Nephron (organoid): ENCODE results near the gene CRYBG2.

Source experiments
- H3K27ac Mint-ChIP-seq, 3 experiments: 2 replicates each; pipeline ENCODE4 v1.8.0; 2020; ENCODE audit warnings: mixed read lengths in 3 of 3, mild to moderate bottlenecking in 2 of 3, moderate library complexity in 1 of 3
- H3K27me3 Mint-ChIP-seq: 2 replicates; pipeline ENCODE4 v1.8.0; 2021; ENCODE audit warnings: low read depth, mild to moderate bottlenecking, moderate library complexity, mixed read lengths
- H3K36me3 Mint-ChIP-seq: 2 replicates; pipeline ENCODE4 v1.8.0; 2020; ENCODE audit warnings: low read depth, mixed read lengths
- H3K4me1 Mint-ChIP-seq: 2 replicates; pipeline ENCODE4 v1.8.0; 2020; ENCODE audit warnings: mixed read lengths
- H3K4me3 Mint-ChIP-seq, 3 experiments: 2 replicates each; pipeline ENCODE4 v1.8.0; 2020; ENCODE audit warnings: mild to moderate bottlenecking in 3 of 3, mixed read lengths in 3 of 3, moderate library complexity in 2 of 3
- H3K9me3 Mint-ChIP-seq: 2 replicates; pipeline ENCODE4 v1.8.0; 2020; ENCODE audit warnings: mixed read lengths
- CTCF ChIP-seq, 3 experiments: fragments of 200-600 bp; sonication (generic); IDR thresholded peaks; one replicate each; pipeline ENCODE4 v1.5.0; 2021; ENCODE audit warnings: antibody characterized with exemption in 3 of 3; ENCODE audit not compliant: unreplicated experiment in 3 of 3

CRYBG2 gene

GRCh38 chr1:26358411-26359384, 4.8 kb upstream of the CRYBG2 start:
- Mint-ChIP-seq H3K4me3 (peak overlapping the region in 1 of 3 experiments; percentile 7), H3K9me3 (no peaks in the 10 kb centered on the region), H3K27ac (no peak overlapping the region), H3K36me3 (no peaks in the 10 kb centered on the region), H3K4me1 (no peaks in the 10 kb centered on the region), H3K27me3 (peaks cover 78% of the 10 kb centered on the region)
- TF ChIP-seq CTCF (IDR thresholded peaks at IDR 0.05; ENCODE audit: unreplicated experiment in 3 of 3): no peak

- Mint-ChIP-seq H3K36me3 (no peaks in the 10 kb centered on the region), H3K27me3 (peaks cover 63% of the 10 kb centered on the region), H3K27ac (no peak overlapping the region), H3K4me1 (peaks cover 3% of the 10 kb centered on the region), H3K9me3 (no peaks in the 10 kb centered on the region), H3K4me3 (no peak overlapping the region)
- TF ChIP-seq CTCF (IDR thresholded peaks at IDR 0.05; ENCODE audit: unreplicated experiment in 3 of 3): no peak
Measured at GRCh38 chr1:26357121-26357602, 3.2 kb upstream of the CRYBG2 start.

GRCh38 chr1:26356106-26356505, 2.2 kb upstream of the CRYBG2 start:
- peaks cover 4% of the 10 kb centered on the region for H3K4me1 Mint-ChIP-seq
- H3K27ac Mint-ChIP-seq: no peak overlapping the region
- no peaks in the 10 kb centered on the region for H3K36me3 Mint-ChIP-seq
- H3K9me3 Mint-ChIP-seq: no peaks in the 10 kb centered on the region
- no peak for TF ChIP-seq CTCF (IDR thresholded peaks at IDR 0.05; ENCODE audit: unreplicated experiment in 3 of 3)
- peaks cover 52% of the 10 kb centered on the region for H3K27me3 Mint-ChIP-seq
- no peak overlapping the region for H3K4me3 Mint-ChIP-seq

- H3K36me3 Mint-ChIP-seq: no peaks in the 10 kb centered on the region
- H3K27ac Mint-ChIP-seq: no peak overlapping the region
- H3K9me3 Mint-ChIP-seq: no peaks in the 10 kb centered on the region
- H3K4me1 Mint-ChIP-seq: peaks cover 4% of the 10 kb centered on the region
- no peak overlapping the region for H3K4me3 Mint-ChIP-seq
- TF ChIP-seq CTCF (IDR thresholded peaks at IDR 0.05; ENCODE audit: unreplicated experiment in 3 of 3): no peak
- peaks cover 41% of the 10 kb centered on the region for H3K27me3 Mint-ChIP-seq
Measured at GRCh38 chr1:26354972-26355371, 1.0 kb upstream of the CRYBG2 start.

- Mint-ChIP-seq H3K4me3 (no peak overlapping the region), H3K9me3 (no peaks in the 10 kb centered on the region), H3K36me3 (no peaks in the 10 kb centered on the region), H3K27me3 (peaks cover 25% of the 10 kb centered on the region), H3K4me1 (peaks cover 4% of the 10 kb centered on the region), H3K27ac (peak overlapping the region in 1 of 3 experiments; percentile 35)
- no peak for TF ChIP-seq CTCF (IDR thresholded peaks at IDR 0.05; ENCODE audit: unreplicated experiment in 3 of 3)
Measured at GRCh38 chr1:26353210-26353859, 595 bp downstream of the CRYBG2 start.
